Measurements from ENCODE around the gene TPST1. TPM values are rescaled to one million over a fixed set of nuclear protein-coding genes. Genes with fewer than 3 reads are reported as not detected.
"Not testable (repeated sequence)": the region's sequence is repeated elsewhere in the genome, so short reads cannot be mapped to it uniquely, and the experiment has no call there.

Gene TPST1

GRCh38 chr7:66401932-66402331, 196.8 kb downstream of the TPST1 start:
- not testable (repeated sequence) for H2BK12ac ChIP-seq (ENCODE audit: low read length in 2 of 2); DNase-seq; H3K4ac ChIP-seq (ENCODE audit: low read depth in 1 of 2, low read length in 2 of 2); H3K79me1 ChIP-seq (replicated peaks; ENCODE audit: low read length, poor library complexity, severe bottlenecking); H3K4me3 ChIP-seq (ENCODE audit: insufficient read depth in 1 of 2, low read depth in 1 of 2, low read length in 2 of 2); H2BK120ac ChIP-seq (ENCODE audit: low read depth, low read length); H3K9ac ChIP-seq (ENCODE audit: low read length); H3K14ac ChIP-seq (ENCODE audit: low read length in 2 of 2); H4K8ac ChIP-seq (ENCODE audit: low read length); H3K27ac ChIP-seq (ENCODE audit: low read length, poor library complexity, severe bottlenecking); H4K91ac ChIP-seq (ENCODE audit: low read length); H2AK5ac ChIP-seq (ENCODE audit: low read length, severe bottlenecking); H3K18ac ChIP-seq (ENCODE audit: low read depth in 1 of 2, low read length in 2 of 2); H3K23ac ChIP-seq (ENCODE audit: low read length in 2 of 2); H3K4me2 ChIP-seq (ENCODE audit: low read length, poor library complexity, severe bottlenecking); H2BK15ac ChIP-seq (ENCODE audit: low read depth, poor library complexity, severe bottlenecking); H2AFZ ChIP-seq (ENCODE audit: low read depth, low read length); H3K27me3 ChIP-seq (ENCODE audit: control insufficient read depth in 1 of 2, insufficient read depth in 1 of 2, low read length in 2 of 2); H3K4me1 ChIP-seq (ENCODE audit: control insufficient read depth, insufficient read depth, low read depth, low read length); H2BK5ac ChIP-seq (ENCODE audit: low read depth, low read length, poor library complexity, severe bottlenecking)
- WGBS, result 100% methylated on average over 3 of the region's 3 CpGs
- Histone ChIP-seq H3K9me3 (ENCODE audit: control insufficient read depth, low read length) (peaks cover 11% of the 10 kb centered on the region), H3K36me3 (ENCODE audit: control insufficient read depth in 1 of 2, insufficient read depth in 2 of 2, low read depth in 1 of 2, low read length in 2 of 2) (peaks cover 5 to 32% of the 10 kb centered on the region in 2 experiments)

GRCh38 chr7:66403564-66403963, 198.4 kb downstream of the TPST1 start:
- no peak overlapping the region for H3K4me3 ChIP-seq (ENCODE audit: insufficient read depth in 1 of 2, low read depth in 1 of 2, low read length in 2 of 2)
- H3K79me1 ChIP-seq (replicated peaks; ENCODE audit: low read length, poor library complexity, severe bottlenecking), result no peaks in the 10 kb centered on the region
- no peak overlapping the region for H2AK5ac ChIP-seq (ENCODE audit: low read length, severe bottlenecking)
- H4K8ac ChIP-seq (ENCODE audit: low read length), result no peak overlapping the region
- 93% methylated on average over 2 of the region's 4 CpGs for WGBS
- no peak overlapping the region for H3K14ac ChIP-seq (ENCODE audit: low read length in 2 of 2)
- H3K4me1 ChIP-seq (ENCODE audit: control insufficient read depth, insufficient read depth, low read depth, low read length), result no peaks in the 10 kb centered on the region
- H3K9ac ChIP-seq (ENCODE audit: low read length), result no peak overlapping the region
- H2BK15ac ChIP-seq (ENCODE audit: low read depth, poor library complexity, severe bottlenecking), result no peak overlapping the region
- H2BK12ac ChIP-seq (ENCODE audit: low read length in 2 of 2), result no peak overlapping the region
- no peak overlapping the region for H3K4ac ChIP-seq (ENCODE audit: low read depth in 1 of 2, low read length in 2 of 2)
- H3K23ac ChIP-seq (ENCODE audit: low read length in 2 of 2), result no peak overlapping the region
- peaks cover 11% of the 10 kb centered on the region for H3K9me3 ChIP-seq (ENCODE audit: control insufficient read depth, low read length)
- H4K91ac ChIP-seq (ENCODE audit: low read length), result no peak overlapping the region
- no peaks in the 10 kb centered on the region for H3K27me3 ChIP-seq (ENCODE audit: control insufficient read depth in 1 of 2, insufficient read depth in 1 of 2, low read length in 2 of 2)
- H3K36me3 ChIP-seq (ENCODE audit: control insufficient read depth in 1 of 2, insufficient read depth in 2 of 2, low read depth in 1 of 2, low read length in 2 of 2), result peaks cover 5 to 40% of the 10 kb centered on the region in 2 experiments
- H3K4me2 ChIP-seq (ENCODE audit: low read length, poor library complexity, severe bottlenecking), result no peak overlapping the region
- H2AFZ ChIP-seq (ENCODE audit: low read depth, low read length), result no peak overlapping the region
- no peak overlapping the region for H3K18ac ChIP-seq (ENCODE audit: low read depth in 1 of 2, low read length in 2 of 2)
- no peak overlapping the region for H2BK120ac ChIP-seq (ENCODE audit: low read depth, low read length)
- H2BK5ac ChIP-seq (ENCODE audit: low read depth, low read length, poor library complexity, severe bottlenecking), result no peak overlapping the region
- H3K27ac ChIP-seq (ENCODE audit: low read length, poor library complexity, severe bottlenecking), result no peak overlapping the region
- DNase-seq, result no peak

GRCh38 chr7:66409493-66409892, 204.4 kb downstream of the TPST1 start:
- Histone ChIP-seq H2BK120ac (ENCODE audit: low read depth, low read length) (no peak overlapping the region), H3K4me1 (ENCODE audit: control insufficient read depth, insufficient read depth, low read depth, low read length) (peaks cover 10% of the 10 kb centered on the region), H3K4ac (ENCODE audit: low read depth in 1 of 2, low read length in 2 of 2) (no peak overlapping the region), H3K9me3 (ENCODE audit: control insufficient read depth, low read length) (no peaks in the 10 kb centered on the region), H3K27me3 (ENCODE audit: control insufficient read depth in 1 of 2, insufficient read depth in 1 of 2, low read length in 2 of 2) (no peaks in the 10 kb centered on the region), H3K79me1 (replicated peaks; ENCODE audit: low read length, poor library complexity, severe bottlenecking) (no peaks in the 10 kb centered on the region), H4K8ac (ENCODE audit: low read length) (no peak overlapping the region), H3K4me3 (ENCODE audit: insufficient read depth in 1 of 2, low read depth in 1 of 2, low read length in 2 of 2) (no peak overlapping the region), H3K18ac (ENCODE audit: low read depth in 1 of 2, low read length in 2 of 2) (no peak overlapping the region), H3K4me2 (ENCODE audit: low read length, poor library complexity, severe bottlenecking) (no peak overlapping the region), H2AFZ (ENCODE audit: low read depth, low read length) (no peak overlapping the region), H3K27ac (ENCODE audit: low read length, poor library complexity, severe bottlenecking) (no peak overlapping the region), H2BK5ac (ENCODE audit: low read depth, low read length, poor library complexity, severe bottlenecking) (no peak overlapping the region), H2BK15ac (ENCODE audit: low read depth, poor library complexity, severe bottlenecking) (no peak overlapping the region), H2AK5ac (ENCODE audit: low read length, severe bottlenecking) (no peak overlapping the region), H4K91ac (ENCODE audit: low read length) (no peak overlapping the region), H3K36me3 (ENCODE audit: control insufficient read depth in 1 of 2, insufficient read depth in 2 of 2, low read depth in 1 of 2, low read length in 2 of 2) (peaks cover 0 to 30% of the 10 kb centered on the region in 2 experiments), H3K23ac (ENCODE audit: low read length in 2 of 2) (no peak overlapping the region), H3K14ac (ENCODE audit: low read length in 2 of 2) (no peak overlapping the region), H2BK12ac (ENCODE audit: low read length in 2 of 2) (no peak overlapping the region), H3K9ac (ENCODE audit: low read length) (no peak overlapping the region)
- WGBS, result 85% methylated on average over 4 of the region's 4 CpGs
- DNase-seq, result no peak

Small RNA genes lying within 50 kb of the gene (small RNA-seq; reads per million reads assigned to genes)
- not detected for gene RNU6-313P (ENCODE audit: low read depth)
